GM23338 (cell line): ENCODE measurements around the gene DYSF. TPM values are rescaled to one million over a fixed set of nuclear protein-coding genes. Genes with fewer than 3 reads are reported as not detected.

Experiments
- ATAC-seq: fragments of 200-7000 bp; cut with Tn5 transposase; 3 replicates; pipeline ENCODE4 v1.9.1; 2020
- DNase-seq: peaks from one replicate; pipeline ENCODE4 v3.0.0-alpha.2; 2015; ENCODE audit warnings: low spot score
- H2AFZ ChIP-seq: fragments of 200-600 bp; sonication (generic); 2 replicates; pipeline ENCODE4 v1.8.0; 2016; ENCODE audit warnings: antibody characterized with exemption, mild to moderate bottlenecking, moderate library complexity
- H3F3A ChIP-seq: fragments of 200-600 bp; sonication (generic); replicated peaks from 2 replicates; pipeline ENCODE4 v1.8.0; 2017; ENCODE audit warnings: antibody characterized with exemption, mixed run types, low read depth
- H3K27ac ChIP-seq: fragments of 200-600 bp; sonication (generic); 2 replicates; pipeline ENCODE4 v1.6.1; 2016; ENCODE audit warnings: low read depth
- H3K27me3 ChIP-seq: fragments of 200-600 bp; sonication (generic); 2 replicates; pipeline ENCODE4 v1.8.0; 2016; ENCODE audit warnings: mild to moderate bottlenecking, mixed run types, moderate library complexity; ENCODE audit not compliant: insufficient read depth
- H3K36me3 ChIP-seq: fragments of 200-600 bp; sonication (generic); 2 replicates; pipeline ENCODE4 v1.8.0; 2016; ENCODE audit warnings: mild to moderate bottlenecking; ENCODE audit not compliant: insufficient read depth
- H3K4me1 ChIP-seq: fragments of 200-600 bp; sonication (generic); 2 replicates; pipeline ENCODE4 v1.8.0; 2016; ENCODE audit warnings: mild to moderate bottlenecking, moderate library complexity; ENCODE audit not compliant: insufficient read depth
- H3K4me2 ChIP-seq: fragments of 200-600 bp; sonication (generic); 2 replicates; pipeline ENCODE4 v1.7.1; 2017; ENCODE audit warnings: mixed run types
- H3K4me3 ChIP-seq: fragments of 200-600 bp; sonication (generic); 2 replicates; pipeline ENCODE4 v1.6.1; 2016; ENCODE audit warnings: mixed run types
- H3K79me2 ChIP-seq: fragments of 200-600 bp; sonication (generic); replicated peaks from 2 replicates; pipeline ENCODE4 v1.8.0; 2017; ENCODE audit warnings: mild to moderate bottlenecking; ENCODE audit not compliant: insufficient read depth
- H3K9me2 ChIP-seq: fragments of 200-600 bp; sonication (generic); 2 replicates; pipeline ENCODE4 v1.8.0; 2017; ENCODE audit not compliant: insufficient read depth
- H4K20me1 ChIP-seq: fragments of 200-600 bp; sonication (generic); replicated peaks from 2 replicates; pipeline ENCODE4 v1.8.0; 2017; ENCODE audit warnings: mild to moderate bottlenecking; ENCODE audit not compliant: insufficient read depth
- H3K27ac Mint-ChIP-seq: 2 replicates; pipeline ENCODE4 v1.8.0; 2020; ENCODE audit warnings: inconsistent platforms, mild to moderate bottlenecking, moderate library complexity, mixed read lengths
- H3K27me3 Mint-ChIP-seq: 3 replicates; pipeline ENCODE4 v1.8.0; 2022; ENCODE audit warnings: low read depth, mild to moderate bottlenecking, moderate library complexity, mixed read lengths, inconsistent platforms; ENCODE audit not compliant: insufficient read depth, poor library complexity
- H3K36me3 Mint-ChIP-seq: 3 replicates; pipeline ENCODE4 v1.8.0; 2021; ENCODE audit warnings: low read depth, mild to moderate bottlenecking, inconsistent platforms, moderate library complexity, mixed read lengths
- H3K4me1 Mint-ChIP-seq: 3 replicates; pipeline ENCODE4 v1.8.0; 2020; ENCODE audit warnings: mild to moderate bottlenecking, inconsistent platforms, mixed read lengths
- H3K4me3 Mint-ChIP-seq: 3 replicates; pipeline ENCODE4 v1.8.0; 2021; ENCODE audit warnings: moderate library complexity, mild to moderate bottlenecking, inconsistent platforms, mixed read lengths
- H3K9me3 Mint-ChIP-seq: 3 replicates; pipeline ENCODE4 v1.8.0; 2020; ENCODE audit warnings: moderate library complexity, mild to moderate bottlenecking, inconsistent platforms, mixed read lengths
- CREB1 ChIP-seq: fragments of 250-450 bp; sonication (Bioruptor Pico); IDR thresholded peaks from 2 replicates; pipeline ENCODE4 v1.5.0; 2020; ENCODE audit warnings: low read depth, mild to moderate bottlenecking, moderate library complexity
- CTCF ChIP-seq, 2 experiments: fragments of 200-600 bp in 1 of 2; sonication (generic) in 1 of 2; conservative IDR thresholded peaks; 2 replicates each; pipeline versions ENCODE4 v1.5.1 to v1.6.1; 2016 to 2017; ENCODE audit warnings: antibody characterized with exemption in 2 of 2, low read depth in 2 of 2, mild to moderate bottlenecking in 2 of 2, moderate library complexity in 1 of 2
- ETS1 ChIP-seq: IDR thresholded peaks from 2 replicates; pipeline ENCODE4 v1.6.1; 2016; ENCODE audit warnings: antibody characterized with exemption
- EZH2 ChIP-seq: fragments of 200-600 bp; sonication (generic); IDR thresholded peaks from one replicate; pipeline ENCODE4 v1.8.0; 2017; ENCODE audit warnings: antibody characterized with exemption, mild to moderate bottlenecking, low read depth; ENCODE audit not compliant: unreplicated experiment
- EZH2phosphoT487 ChIP-seq: fragments of 200-600 bp; sonication (generic); IDR thresholded peaks from one replicate; pipeline ENCODE4 v1.8.1; 2018; ENCODE audit warnings: antibody characterized with exemption; ENCODE audit not compliant: unreplicated experiment
- JUNB ChIP-seq: IDR thresholded peaks from one replicate; pipeline ENCODE4 v1.6.1; 2016; ENCODE audit warnings: antibody characterized with exemption; ENCODE audit not compliant: unreplicated experiment
- NANOG ChIP-seq: IDR thresholded peaks from 2 replicates; pipeline ENCODE4 v1.6.1; 2016; ENCODE audit warnings: antibody characterized with exemption, borderline replicate concordance
- POLR2AphosphoS5 ChIP-seq: IDR thresholded peaks from 2 replicates; pipeline ENCODE4 v1.6.1; 2016; ENCODE audit warnings: antibody characterized with exemption, low read depth
- REST ChIP-seq: IDR thresholded peaks from one replicate; pipeline ENCODE4 v1.6.1; 2018; ENCODE audit warnings: antibody characterized with exemption; ENCODE audit not compliant: unreplicated experiment
- STAT1 ChIP-seq: IDR thresholded peaks from one replicate; pipeline ENCODE4 v1.6.1; 2016; ENCODE audit warnings: antibody characterized with exemption; ENCODE audit not compliant: unreplicated experiment
- ZNF114 ChIP-seq: fragments of 250-450 bp; sonication (Bioruptor Pico); IDR thresholded peaks from 2 replicates; pipeline ENCODE4 v1.5.0; 2020; ENCODE audit warnings: mild to moderate bottlenecking, moderate library complexity
- ZNF331 ChIP-seq: fragments of 250-450 bp; sonication (Bioruptor Pico); IDR thresholded peaks from 2 replicates; pipeline ENCODE4 v1.5.0; 2020; ENCODE audit warnings: low read depth, mild to moderate bottlenecking, moderate library complexity
- ZNF462 ChIP-seq: fragments of 250-450 bp; sonication (Bioruptor Pico); IDR thresholded peaks from 2 replicates; pipeline ENCODE4 v1.5.0; 2020; ENCODE audit warnings: mild to moderate bottlenecking, moderate library complexity
- polyA plus RNA-seq: library from polyadenylated mRNA; unstranded; fragments of >200 nt; fragmentation: Nextera tagmentation; extraction: Ambion mirVana; gene quantifications from 2 replicates; pipeline ENCODE4 v1.2.1, GENCODE V29; 2016
- total RNA-seq: library from RNA; depleted of rRNA; stranded (reverse); fragments of >200 nt; shearing (Covaris generic); gene quantifications from 2 replicates; pipeline ENCODE4 v1.2.3, GENCODE V29; 2014

Gene DYSF
- total and polyA plus RNA-seq, 2 experiments from 2014 or later: 7.3 to 21.3 TPM

- H3K4me1 Mint-ChIP-seq: peaks cover 23% of the 10 kb centered on the region
- Histone ChIP-seq H3F3A (no peaks in the 10 kb centered on the region), H3K36me3 (no peaks in the 10 kb centered on the region), H3K4me2 (no peak overlapping the region), H3K79me2 (no peaks in the 10 kb centered on the region), H3K9me2 (0 out of 2 replicates have a peak, but pooled peaks cover 5% of the 10 kb centered on the region), H2AFZ (no peak overlapping the region), H3K27me3 (no peaks in the 10 kb centered on the region), H4K20me1 (no peaks in the 10 kb centered on the region), H3K4me3 (no peak overlapping the region), H3K4me1 (0 out of 2 replicates have a peak, but pooled peaks cover 6% of the 10 kb centered on the region), H3K27ac (no peak overlapping the region)
- ATAC-seq: no peak
- H3K36me3 Mint-ChIP-seq: peaks cover 7% of the 10 kb centered on the region; the same call in 1 of the 3 replicates
- H3K4me3 Mint-ChIP-seq: no peak overlapping the region
- peaks cover 10% of the 10 kb centered on the region for H3K27me3 Mint-ChIP-seq
- DNase-seq: no peak
- TF ChIP-seq REST: no peak
- no peak for TF ChIP-seq ETS1
- no peak for TF ChIP-seq NANOG
- no peak for TF ChIP-seq CREB1 (CRISPR knock-in tag)
- no peak for TF ChIP-seq POLR2AphosphoS5
- TF ChIP-seq ZNF462 (CRISPR knock-in tag): no peak
- no peak for TF ChIP-seq EZH2phosphoT487
- TF ChIP-seq CTCF (conservative IDR thresholded peaks at IDR 0.05; ENCODE audit: low read depth in 2 of 2): no peak
- TF ChIP-seq JUNB: no peak
- no peak for TF ChIP-seq STAT1
- no peak for TF ChIP-seq ZNF114 (CRISPR knock-in tag)
- no peak for TF ChIP-seq EZH2
- TF ChIP-seq ZNF331 (CRISPR knock-in tag): no peak
- no peak overlapping the region for H3K27ac Mint-ChIP-seq
- H3K9me3 Mint-ChIP-seq: no peaks in the 10 kb centered on the region
Measured at GRCh38 chr2:71603311-71603811, 150.0 kb downstream of the DYSF start.
